Measurements from ENCODE around the gene DDX52. TPM values are rescaled to one million over a fixed set of nuclear protein-coding genes. Genes with fewer than 3 reads are reported as not detected.

The DDX52 gene
- total RNA-seq, 6 donors from 2014 or later = 9.0 to 24.9 (median 14.2) TPM

GRCh38 chr17:37604556-37604955, 38.7 kb downstream of the DDX52 start:
- TF ChIP-seq POLR2AphosphoS5 (IDR thresholded peaks at IDR 0.05) (no peak), CTCF (IDR thresholded peaks at IDR 0.05) (no peak), EP300 (IDR thresholded peaks at IDR 0.05) (no peak), POLR2A (IDR thresholded peaks at IDR 0.05) (no peak)
- H3K4me3 ChIP-seq = no peak overlapping the region
- no peak overlapping the region for H3K27ac ChIP-seq
- no peaks in the 10 kb centered on the region for H3K9me3 ChIP-seq
- 75 to 87% methylated on average over 6 of the region's 6 CpGs for WGBS, 2 donors
- H3K4me1 ChIP-seq = peaks cover 14 to 36% (median 28%) of the 10 kb centered on the region in 4 donors
- H3K27me3 ChIP-seq = no peaks in the 10 kb centered on the region
- DNase-seq = no peak
- H3K36me3 ChIP-seq = peaks cover 0 to 10% (median under 1%) of the 10 kb centered on the region in 4 donors
- no peak for ATAC-seq (ENCODE audit: low FRiP score in 2 of 2)

DNA sequence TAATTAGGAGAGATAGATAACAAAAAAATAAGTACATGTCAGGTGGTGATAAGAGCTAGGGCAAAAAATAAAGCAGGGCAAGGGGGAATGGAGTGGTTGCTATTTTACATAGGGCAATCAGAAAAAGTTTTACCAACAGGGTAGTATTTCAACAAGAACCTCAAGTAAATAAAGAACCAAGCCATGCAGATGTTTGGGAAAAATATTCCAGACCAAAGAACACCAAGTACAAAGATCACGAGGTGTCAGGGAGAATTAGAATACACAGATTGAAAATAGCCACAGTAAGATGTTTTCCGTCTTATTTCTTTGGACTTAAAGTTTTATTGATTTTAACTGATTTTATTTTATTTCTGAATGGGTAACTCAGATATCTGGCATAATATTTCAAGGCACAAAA, 45.1 kb downstream of the DDX52 start:
- TF ChIP-seq CTCF (IDR thresholded peaks at IDR 0.05) (no peak), POLR2A (IDR thresholded peaks at IDR 0.05) (no peak), POLR2AphosphoS5 (IDR thresholded peaks at IDR 0.05) (no peak), EP300 (IDR thresholded peaks at IDR 0.05) (no peak)
- Histone ChIP-seq H3K27me3 (no peaks in the 10 kb centered on the region), H3K4me3 (no peak overlapping the region), H3K36me3 (peaks cover 21 to 68% (median 38%) of the 10 kb centered on the region in 4 donors), H3K4me1 (peaks cover 0 to 3% (median 0%) of the 10 kb centered on the region in 4 donors), H3K9me3 (no peaks in the 10 kb centered on the region), H3K27ac (no peak overlapping the region)
- ATAC-seq (ENCODE audit: low FRiP score in 2 of 2) (no peak), DNase-seq (no peak)
- 92 to 97% methylated on average over 2 of the region's 2 CpGs for WGBS, 2 donors

GRCh38 chr17:37592291-37592690, 51.0 kb downstream of the DDX52 start:
- Histone ChIP-seq H3K4me3 (no peak overlapping the region), H3K36me3 (peaks cover 5 to 59% (median 29%) of the 10 kb centered on the region in 4 donors), H3K4me1 (peaks cover 0 to 7% (median 0%) of the 10 kb centered on the region in 4 donors), H3K27ac (no peak overlapping the region), H3K9me3 (no peaks in the 10 kb centered on the region), H3K27me3 (no peaks in the 10 kb centered on the region)
- DNase-seq = no peak
- no peak for TF ChIP-seq POLR2A (IDR thresholded peaks at IDR 0.05)
- no peak for TF ChIP-seq POLR2AphosphoS5 (IDR thresholded peaks at IDR 0.05)
- TF ChIP-seq CTCF (IDR thresholded peaks at IDR 0.05) = no peak
- no peak for TF ChIP-seq EP300 (IDR thresholded peaks at IDR 0.05)
- ATAC-seq (ENCODE audit: low FRiP score in 2 of 2) = no peak
- WGBS, 2 donors = 86 to 90% methylated on average over 6 of the region's 6 CpGs

DNA sequence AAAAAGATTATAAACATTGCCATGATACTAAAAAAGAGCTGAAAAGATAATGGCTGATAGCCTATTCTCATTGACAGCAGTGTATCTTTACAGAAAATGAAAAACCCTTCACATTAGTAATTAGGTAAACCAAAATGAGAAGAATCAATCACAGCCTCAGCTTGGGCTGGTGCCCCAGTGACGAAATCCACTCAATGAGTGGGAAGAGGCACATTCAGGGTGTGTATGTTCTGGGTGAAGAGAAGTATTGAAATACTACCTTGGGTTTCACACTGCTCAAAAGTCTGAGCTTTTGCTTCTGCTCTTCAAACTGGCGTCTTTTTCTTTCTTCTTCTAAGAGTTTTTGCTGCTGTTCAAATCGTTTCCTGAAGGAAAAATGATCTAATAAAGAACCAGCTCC, 58.2 kb downstream of the DDX52 start:
- 85 to 96% methylated on average over 3 of the region's 3 CpGs for WGBS, 2 donors
- H3K27ac ChIP-seq = no peak overlapping the region
- DNase-seq = no peak
- no peak overlapping the region for H3K4me3 ChIP-seq
- no peak for TF ChIP-seq CTCF (IDR thresholded peaks at IDR 0.05)
- TF ChIP-seq POLR2A (IDR thresholded peaks at IDR 0.05) = no peak
- TF ChIP-seq EP300 (IDR thresholded peaks at IDR 0.05) = no peak
- no peak for TF ChIP-seq POLR2AphosphoS5 (IDR thresholded peaks at IDR 0.05)
- no peaks in the 10 kb centered on the region for H3K9me3 ChIP-seq
- H3K27me3 ChIP-seq = no peaks in the 10 kb centered on the region
- no peaks in the 10 kb centered on the region for H3K4me1 ChIP-seq
- ATAC-seq (ENCODE audit: low FRiP score in 2 of 2) = no peak
- peaks cover 15 to 74% (median 53%) of the 10 kb centered on the region in 4 donors for H3K36me3 ChIP-seq

- H3K4me1 ChIP-seq = no peaks in the 10 kb centered on the region
- DNase-seq (no peak), ATAC-seq (ENCODE audit: low FRiP score in 2 of 2) (no peak)
- no peak for TF ChIP-seq POLR2AphosphoS5 (IDR thresholded peaks at IDR 0.05)
- no peak for TF ChIP-seq EP300 (IDR thresholded peaks at IDR 0.05)
- no peak for TF ChIP-seq CTCF (IDR thresholded peaks at IDR 0.05)
- TF ChIP-seq POLR2A (IDR thresholded peaks at IDR 0.05) = no peak
- no peak overlapping the region for H3K4me3 ChIP-seq
- H3K36me3 ChIP-seq = peaks cover 6 to 95% (median 23%) of the 10 kb centered on the region in 4 donors
- 95 to 97% methylated on average over 3 of the region's 3 CpGs for WGBS, 2 donors
- no peak overlapping the region for H3K27ac ChIP-seq
- H3K9me3 ChIP-seq = peaks cover 0 to 5% (median 2%) of the 10 kb centered on the region in 4 donors
- H3K27me3 ChIP-seq = no peaks in the 10 kb centered on the region
These were observed 67.0 kb downstream of the DDX52 start for GRCh38 chr17:37576281-37576680.
